Measurements from ENCODE around the gene AQP2. TPM values are rescaled to one million over a fixed set of nuclear protein-coding genes. Genes with fewer than 3 reads are reported as not detected.

The AQP2 gene
- total RNA-seq, 4 donors from 2014 or later, result 0.12 TPM; not detected in 3

GRCh38 chr12:49955899-49956662 lies 5.5 kb downstream of the AQP2 start:
- Histone ChIP-seq H3K36me3 (no peaks in the 10 kb centered on the region), H3K4me1 (peaks cover 0 to 6% (median 3%) of the 10 kb centered on the region in 3 donors), H3K27ac (no peak overlapping the region), H3K9me3 (no peaks in the 10 kb centered on the region), H3K4me3 (no peak overlapping the region), H3K27me3 (peaks cover 95% of the 10 kb centered on the region)
- 53 to 81% methylated on average over 3 to 8 of the region's 13 CpGs for WGBS, 2 donors (ENCODE audit: low coverage in 1 of 2)
- no peak for TF ChIP-seq EP300 (IDR thresholded peaks at IDR 0.05)
- no peak for TF ChIP-seq CTCF (IDR thresholded peaks at IDR 0.05)
- no peak for TF ChIP-seq POLR2AphosphoS5 (IDR thresholded peaks at IDR 0.05)
- TF ChIP-seq POLR2A (IDR thresholded peaks at IDR 0.05), result no peak
- no peak for ATAC-seq

- no peaks in the 10 kb centered on the region for H3K36me3 ChIP-seq
- TF ChIP-seq EP300 (IDR thresholded peaks at IDR 0.05), result no peak
- TF ChIP-seq POLR2AphosphoS5 (IDR thresholded peaks at IDR 0.05), result no peak
- no peak for TF ChIP-seq CTCF (IDR thresholded peaks at IDR 0.05)
- ATAC-seq, result no peak
- H3K4me1 ChIP-seq, result peaks cover 0 to 13% (median 6%) of the 10 kb centered on the region in 3 donors
- 92 to 100% methylated on average over 1 to 4 of the region's 6 CpGs for whole genome bisulfite sequencing, 2 donors (ENCODE audit: low coverage in 1 of 2)
- no peaks in the 10 kb centered on the region for H3K9me3 ChIP-seq
- H3K4me3 ChIP-seq, result no peak overlapping the region
- H3K27ac ChIP-seq, result no peak overlapping the region
- peaks cover 95% of the 10 kb centered on the region for H3K27me3 ChIP-seq
These were observed 6.4 kb downstream of the AQP2 start for GRCh38 chr12:49956663-49957569.

DNA sequence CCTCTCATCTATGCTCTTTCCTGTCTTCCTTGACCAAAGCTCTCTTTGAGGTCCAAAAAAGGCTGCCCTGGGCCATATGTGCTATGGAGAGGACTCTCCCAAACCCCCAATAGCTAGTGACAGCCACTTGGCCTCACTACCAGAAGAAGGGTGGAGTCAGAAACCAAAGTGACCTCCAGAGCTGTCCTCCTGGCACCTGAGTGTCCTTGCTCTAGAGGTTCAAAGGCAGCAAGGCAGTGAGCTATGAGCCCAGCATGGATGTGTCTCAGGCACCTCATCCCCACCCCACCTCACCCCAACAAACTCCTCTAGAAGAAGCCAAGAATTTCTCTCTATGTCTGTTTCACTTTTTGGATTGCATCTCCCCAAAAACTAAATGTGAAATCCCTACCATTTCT lies 7.0 kb downstream of the AQP2 start:
- Histone ChIP-seq H3K4me1 (peaks cover 0 to 15% (median 6%) of the 10 kb centered on the region in 3 donors), H3K4me3 (no peak overlapping the region), H3K36me3 (no peaks in the 10 kb centered on the region), H3K27me3 (peaks cover 89% of the 10 kb centered on the region), H3K9me3 (no peaks in the 10 kb centered on the region), H3K27ac (no peak overlapping the region)
- ATAC-seq, result no peak
- TF ChIP-seq POLR2A (IDR thresholded peaks at IDR 0.05), result no peak
- TF ChIP-seq POLR2AphosphoS5 (IDR thresholded peaks at IDR 0.05), result no peak
- no peak for TF ChIP-seq EP300 (IDR thresholded peaks at IDR 0.05)
- no peak for TF ChIP-seq CTCF (IDR thresholded peaks at IDR 0.05)

DNA sequence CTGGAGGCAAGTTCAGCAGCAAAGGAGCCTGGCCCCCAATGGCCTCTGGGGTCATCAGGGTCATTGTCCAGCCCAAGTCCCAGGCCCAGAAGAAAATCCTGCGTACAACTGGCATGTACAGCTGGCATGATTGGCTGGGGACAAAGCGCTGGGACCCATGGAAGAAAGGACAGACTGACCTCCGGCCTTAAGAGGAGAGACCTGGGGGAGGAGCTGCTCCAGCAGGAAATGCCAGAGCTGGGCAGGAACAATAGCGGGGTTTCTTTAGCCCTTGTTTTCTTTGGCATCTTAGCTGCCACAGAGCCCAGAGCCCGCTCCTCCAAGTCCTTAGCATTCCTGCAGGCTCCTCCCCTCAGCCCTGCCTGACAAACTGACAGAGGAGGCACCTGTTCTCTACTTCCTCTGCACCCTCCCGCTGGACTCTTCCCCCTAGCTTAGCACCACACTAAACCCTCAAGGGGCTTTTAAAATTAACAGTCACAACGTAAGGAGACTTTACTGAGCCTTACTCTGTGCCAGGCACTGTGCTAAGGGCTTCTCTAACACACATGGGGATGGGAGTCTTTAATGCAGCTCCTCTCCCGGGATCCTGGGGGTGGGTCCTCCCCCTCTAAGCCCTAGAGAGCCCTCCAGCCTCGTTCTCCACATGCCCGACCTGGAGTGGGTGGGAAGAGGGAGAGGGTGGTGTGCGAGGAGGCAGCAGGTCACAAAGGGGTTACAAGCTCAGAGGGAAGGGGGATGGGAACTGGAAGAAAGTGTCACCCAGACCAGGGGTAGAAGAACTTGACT lies 9.3 kb downstream of the AQP2 start:
- no peak for ATAC-seq

More for the DNA sequence above, 9.3 kb downstream of the AQP2 start:
- H3K4me1 ChIP-seq, result peaks cover 0 to 15% (median 6%) of the 10 kb centered on the region in 3 donors
- 48% methylated on average over 5 of the region's 11 CpGs; no CpG with 5 or more reads in 1 of the 2 donors for WGBS, 2 donors (ENCODE audit: low coverage in 1 of 2)
- no peak for TF ChIP-seq EP300 (IDR thresholded peaks at IDR 0.05)
- TF ChIP-seq POLR2AphosphoS5 (IDR thresholded peaks at IDR 0.05), result no peak
- TF ChIP-seq POLR2A (IDR thresholded peaks at IDR 0.05), result no peak
- TF ChIP-seq CTCF (IDR thresholded peaks at IDR 0.05), result no peak
- no peaks in the 10 kb centered on the region for H3K9me3 ChIP-seq
- no peak overlapping the region for H3K27ac ChIP-seq
- no peak overlapping the region for H3K4me3 ChIP-seq
- H3K27me3 ChIP-seq, result peaks cover 67% of the 10 kb centered on the region
- H3K36me3 ChIP-seq, result no peaks in the 10 kb centered on the region

Measured in gastroesophageal sphincter (tissue), 4 donors.